ENCODE results near the gene SLCO2A1. TPM values are rescaled to one million over a fixed set of nuclear protein-coding genes. Genes with fewer than 3 reads are reported as not detected.

Gene SLCO2A1
- polyA plus RNA-seq, 4 donors = 3.9 to 19.7 (median 18.5) TPM

Other genes with a start within 250 kb of the SLCO2A1 start
- gene SRPRB, start 224.1 kb downstream of the SLCO2A1 start, polyA plus RNA-seq (ENCODE audit: insufficient read length in 4 of 4) = 10 to 100 TPM; 46.3 to 61.5 (median 52.2) TPM
- 10 to 100 TPM; 12.6 to 20.1 (median 17.9) TPM for gene RAB6B, start 134.0 kb downstream of the SLCO2A1 start, polyA plus RNA-seq (ENCODE audit: insufficient read length in 4 of 4)
- 100 to 1,000 TPM in 2 of 4 donors, 10 to 100 TPM in 2; 92.0 to 106 (median 98.8) TPM for gene RYK, start 220.9 kb upstream of the SLCO2A1 start, polyA plus RNA-seq (ENCODE audit: insufficient read length in 4 of 4)

Data from left renal pelvis (tissue), 4 donors.